NCI-H345 treated with DMSO at 0.1 percent for 48 hours (cell line): ENCODE data around the gene UGT1A9.

Experiments used
- DNase-seq: peaks from one replicate; lab custom pipeline; 2025; ENCODE audit not compliant: unreplicated experiment; lab: John Stamatoyannopoulos, UW

UGT1A9 gene

DNA sequence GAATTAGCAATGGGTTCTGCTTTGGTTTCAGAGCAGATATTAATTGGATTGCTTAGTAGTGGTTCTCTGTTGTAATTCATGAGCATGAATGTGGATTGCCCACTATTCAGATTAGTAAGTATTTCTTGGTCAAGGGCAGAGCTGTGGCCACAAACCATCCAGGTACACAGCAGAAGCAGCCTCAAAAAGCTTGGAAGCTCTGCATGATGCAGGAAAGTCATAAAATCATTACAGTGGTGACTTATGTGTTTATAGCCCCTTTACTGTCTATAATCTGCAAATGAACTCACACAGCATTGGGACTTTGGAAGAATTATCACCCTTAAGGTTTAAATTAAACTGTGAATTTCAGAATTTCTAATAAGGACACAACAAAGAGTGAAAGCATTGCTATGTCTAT, 86.4 kb downstream of the UGT1A9 start:
- no peak for DNase-seq

DNA sequence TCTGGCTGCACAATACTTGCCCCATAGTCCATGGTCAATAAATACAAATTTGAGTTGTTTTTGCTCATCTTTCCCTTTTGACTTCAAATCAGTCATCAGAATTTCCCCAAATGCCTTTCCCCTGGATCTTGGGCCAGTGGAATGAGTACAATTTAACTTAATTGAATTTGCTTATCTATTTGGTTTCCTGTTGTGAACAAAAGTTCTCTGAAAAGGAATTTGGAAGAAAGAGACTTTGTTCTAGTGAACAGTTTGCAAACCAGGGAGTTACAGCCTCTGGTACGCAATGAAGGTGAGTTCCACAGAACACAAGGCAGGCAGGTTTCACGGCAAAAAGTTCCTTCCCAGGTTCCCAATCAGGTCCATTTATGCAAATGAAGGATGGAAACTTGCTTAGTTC, 87.2 kb downstream of the UGT1A9 start:
- no peak for DNase-seq

DNA sequence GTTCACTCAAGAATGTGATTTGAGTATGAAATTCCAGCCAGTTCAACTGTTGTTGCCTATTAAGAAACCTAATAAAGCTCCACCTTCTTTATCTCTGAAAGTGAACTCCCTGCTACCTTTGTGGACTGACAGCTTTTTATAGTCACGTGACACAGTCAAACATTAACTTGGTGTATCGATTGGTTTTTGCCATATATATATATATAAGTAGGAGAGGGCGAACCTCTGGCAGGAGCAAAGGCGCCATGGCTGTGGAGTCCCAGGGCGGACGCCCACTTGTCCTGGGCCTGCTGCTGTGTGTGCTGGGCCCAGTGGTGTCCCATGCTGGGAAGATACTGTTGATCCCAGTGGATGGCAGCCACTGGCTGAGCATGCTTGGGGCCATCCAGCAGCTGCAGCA, 88.3 kb downstream of the UGT1A9 start, which contains the start of gene UGT1A1:
TSS of gene UGT1A1 (plus strand) at position 228 of the 400 bp plus-strand sequence. CDS start at position 246, 18 bp downstream.
- no peak for DNase-seq

DNA sequence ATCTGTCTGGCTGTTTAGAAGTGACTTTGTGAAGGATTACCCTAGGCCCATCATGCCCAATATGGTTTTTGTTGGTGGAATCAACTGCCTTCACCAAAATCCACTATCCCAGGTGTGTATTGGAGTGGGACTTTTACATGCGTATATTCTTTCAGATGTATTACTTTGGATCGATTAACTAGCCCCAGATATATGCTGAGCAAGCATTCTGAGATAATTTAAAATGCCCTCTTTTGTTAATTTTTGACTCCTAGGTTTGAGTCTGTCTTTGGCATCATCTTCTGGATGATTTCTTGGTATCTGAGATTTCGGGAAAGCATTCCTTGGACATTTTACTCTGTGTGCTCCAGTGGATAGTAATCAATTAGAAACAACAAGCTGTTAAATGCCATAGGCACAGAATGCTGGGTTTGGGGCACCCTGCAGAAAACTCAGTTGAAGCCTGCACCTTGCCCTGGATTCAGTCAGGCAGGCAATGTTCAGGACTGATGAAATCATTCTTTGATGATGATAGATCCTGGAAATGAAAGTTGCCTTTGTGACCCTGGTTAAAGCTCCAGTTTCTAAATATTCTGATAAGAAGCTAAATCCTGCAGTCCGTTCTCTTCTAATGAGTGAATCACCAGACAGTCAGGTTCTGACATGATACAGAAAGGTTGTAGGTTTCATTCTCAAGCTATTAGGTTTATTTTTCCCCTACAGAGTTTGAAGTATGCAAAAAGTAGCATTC, 89.5 kb downstream of the UGT1A9 start:
- DNase-seq, result no peak

DNA sequence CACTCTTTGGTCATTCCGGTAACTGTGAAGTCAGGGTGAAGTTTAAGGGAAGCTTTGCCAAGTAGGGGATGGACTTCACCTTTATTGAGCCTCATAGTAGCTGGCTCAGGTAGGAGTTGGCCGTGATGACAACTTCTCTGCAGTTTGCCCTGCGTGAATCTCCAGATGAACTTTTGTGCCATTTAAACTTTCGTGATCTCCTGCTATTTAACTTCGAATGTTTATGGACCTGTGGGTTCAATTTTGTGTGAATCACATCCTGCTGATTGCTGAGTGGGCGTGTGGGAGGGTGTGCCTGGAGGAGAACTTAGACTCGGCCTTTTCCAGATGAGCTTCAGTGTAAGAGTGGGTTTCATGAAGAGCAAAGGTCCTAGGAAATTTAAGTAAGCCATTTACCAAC, 92.6 kb downstream of the UGT1A9 start:
- DNase-seq, result no peak

DNA sequence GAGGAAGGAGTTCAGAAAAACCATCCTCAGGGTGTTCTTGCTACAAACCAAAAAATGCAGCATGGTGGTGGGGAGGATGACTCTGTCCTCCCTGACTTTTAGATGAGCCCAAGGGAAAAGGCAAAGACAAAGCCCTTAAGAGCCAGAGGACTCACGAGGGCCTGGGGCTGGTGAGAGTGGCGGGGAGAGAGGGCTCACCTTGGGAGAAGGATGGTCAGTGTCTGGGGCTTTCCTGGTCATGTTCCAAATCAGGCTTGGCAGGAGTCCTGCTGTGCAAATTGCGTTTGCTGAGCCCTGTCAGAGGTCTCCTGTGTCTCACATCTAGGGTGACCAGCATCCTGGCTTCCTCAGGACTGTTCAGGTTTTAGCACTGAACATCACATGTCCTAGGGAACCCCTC, 93.1 kb downstream of the UGT1A9 start:
- DNase-seq, result no peak

DNA sequence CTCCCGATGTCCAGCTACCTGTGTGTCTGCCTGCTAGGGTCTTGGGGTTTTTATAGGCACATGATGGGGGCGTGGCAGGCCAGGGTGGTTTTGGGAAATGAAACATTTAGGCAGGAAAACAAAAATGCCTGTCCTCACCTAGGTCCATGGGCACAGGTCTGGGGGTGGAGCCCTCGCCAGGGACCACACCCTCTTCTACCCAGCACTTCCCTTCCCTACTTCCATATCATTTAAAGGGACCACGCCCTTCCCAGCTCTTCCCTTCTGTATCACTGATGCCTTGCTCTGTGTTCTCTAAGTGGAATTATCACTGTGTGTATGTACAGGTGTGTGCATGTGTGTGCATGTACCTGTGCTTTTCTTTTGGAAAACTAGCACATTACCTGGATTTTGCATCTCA, 94.7 kb downstream of the UGT1A9 start:
- no peak for DNase-seq

DNA sequence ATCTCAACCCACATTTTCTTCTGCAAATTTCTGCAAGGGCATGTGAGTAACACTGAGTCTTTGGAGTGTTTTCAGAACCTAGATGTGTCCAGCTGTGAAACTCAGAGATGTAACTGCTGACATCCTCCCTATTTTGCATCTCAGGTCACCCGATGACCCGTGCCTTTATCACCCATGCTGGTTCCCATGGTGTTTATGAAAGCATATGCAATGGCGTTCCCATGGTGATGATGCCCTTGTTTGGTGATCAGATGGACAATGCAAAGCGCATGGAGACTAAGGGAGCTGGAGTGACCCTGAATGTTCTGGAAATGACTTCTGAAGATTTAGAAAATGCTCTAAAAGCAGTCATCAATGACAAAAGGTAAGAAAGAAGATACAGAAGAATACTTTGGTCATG, 96.4 kb downstream of the UGT1A9 start:
- no peak for DNase-seq

DNA sequence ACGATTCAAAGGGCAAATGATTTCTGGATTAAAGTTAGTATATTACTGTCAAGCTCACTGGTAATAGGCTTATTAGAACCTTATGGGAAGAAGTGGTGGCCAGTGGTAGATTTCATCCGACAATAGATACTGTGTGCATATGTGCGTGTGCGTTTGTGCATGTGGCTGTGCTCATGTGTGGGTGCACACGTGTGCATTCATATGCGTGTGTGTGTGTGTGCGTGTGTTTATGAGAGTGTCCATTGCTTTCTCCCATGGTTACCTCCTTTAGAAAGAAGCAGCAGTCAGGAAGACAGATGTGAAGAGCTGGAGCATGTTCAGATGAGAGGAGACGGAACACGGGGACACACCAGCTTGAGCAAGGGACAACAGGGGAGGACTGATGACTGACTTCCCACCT, 97.6 kb downstream of the UGT1A9 start:
- no peak for DNase-seq

DNA sequence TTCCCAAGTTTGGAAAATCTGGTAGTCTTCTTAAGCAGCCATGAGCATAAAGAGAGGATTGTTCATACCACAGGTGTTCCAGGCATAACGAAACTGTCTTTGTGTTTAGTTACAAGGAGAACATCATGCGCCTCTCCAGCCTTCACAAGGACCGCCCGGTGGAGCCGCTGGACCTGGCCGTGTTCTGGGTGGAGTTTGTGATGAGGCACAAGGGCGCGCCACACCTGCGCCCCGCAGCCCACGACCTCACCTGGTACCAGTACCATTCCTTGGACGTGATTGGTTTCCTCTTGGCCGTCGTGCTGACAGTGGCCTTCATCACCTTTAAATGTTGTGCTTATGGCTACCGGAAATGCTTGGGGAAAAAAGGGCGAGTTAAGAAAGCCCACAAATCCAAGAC, 100.5 kb downstream of the UGT1A9 start:
- no peak for DNase-seq

DNA sequence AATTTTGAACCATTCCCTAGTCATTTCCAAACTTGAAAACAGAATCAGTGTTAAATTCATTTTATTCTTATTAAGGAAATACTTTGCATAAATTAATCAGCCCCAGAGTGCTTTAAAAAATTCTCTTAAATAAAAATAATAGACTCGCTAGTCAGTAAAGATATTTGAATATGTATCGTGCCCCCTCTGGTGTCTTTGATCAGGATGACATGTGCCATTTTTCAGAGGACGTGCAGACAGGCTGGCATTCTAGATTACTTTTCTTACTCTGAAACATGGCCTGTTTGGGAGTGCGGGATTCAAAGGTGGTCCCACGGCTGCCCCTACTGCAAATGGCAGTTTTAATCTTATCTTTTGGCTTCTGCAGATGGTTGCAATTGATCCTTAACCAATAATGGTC, 100.9 kb downstream of the UGT1A9 start:
- no peak for DNase-seq

DNA sequence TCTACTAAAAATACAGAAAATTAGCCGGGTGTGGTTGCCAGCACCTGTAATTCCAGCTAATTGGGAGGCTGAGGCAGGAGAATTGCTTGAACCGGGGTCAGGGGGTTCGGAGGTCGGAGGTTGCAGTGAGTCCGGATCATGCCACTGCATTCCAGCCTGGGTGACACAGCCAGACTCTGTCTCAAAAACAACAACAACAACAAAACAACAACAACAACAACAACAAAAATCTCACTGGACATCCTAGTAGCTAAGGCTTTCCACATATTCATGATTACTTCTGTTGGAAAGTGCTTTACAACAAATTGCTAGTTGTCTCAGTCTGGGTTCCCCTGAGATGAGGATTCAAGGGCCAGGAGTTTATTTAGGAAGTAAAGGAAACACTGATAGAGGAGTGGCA, 102.2 kb downstream of the UGT1A9 start:
- no peak for DNase-seq

DNA sequence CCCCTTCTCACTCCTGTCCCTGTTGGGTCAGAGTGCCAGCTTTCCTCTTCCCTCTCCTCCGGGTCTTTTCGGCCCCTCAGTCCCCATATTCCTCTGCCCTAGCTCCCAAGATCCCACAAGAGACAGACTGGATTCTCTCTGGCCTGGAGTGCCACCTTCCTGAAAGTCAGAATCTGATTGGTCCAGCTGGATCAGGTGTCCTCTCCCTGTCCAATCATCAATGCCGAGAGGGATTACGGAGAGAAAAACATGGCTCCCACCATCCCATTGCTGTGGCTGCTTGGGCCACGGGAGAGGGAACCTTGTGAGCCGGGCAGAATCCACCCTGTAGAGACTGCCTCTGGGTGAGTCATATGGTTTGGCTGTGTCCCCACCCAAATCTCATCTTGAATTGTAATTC, 103.7 kb downstream of the UGT1A9 start:
- DNase-seq, result no peak

DNA sequence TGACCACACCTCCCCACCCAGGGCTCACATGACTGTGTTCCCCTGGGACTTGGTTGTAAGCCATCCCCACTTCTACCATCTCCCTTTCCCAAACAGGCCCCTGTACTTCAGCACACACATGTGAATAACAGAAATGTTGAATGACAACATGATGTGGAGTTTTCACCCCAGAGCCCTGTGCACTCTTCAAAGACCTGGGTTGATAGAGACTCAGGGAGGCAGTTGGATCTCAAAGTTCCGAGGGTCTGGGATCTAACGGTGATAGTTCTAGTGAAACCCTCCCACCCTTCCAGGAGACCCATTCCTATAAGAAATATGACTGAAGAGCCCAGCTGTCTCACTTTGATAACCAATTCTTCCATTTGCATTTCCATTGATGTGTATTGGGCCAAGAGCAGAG, 106.3 kb downstream of the UGT1A9 start, which contains the start of gene MROH2A:
TSS of gene MROH2A (plus strand) at position 301 of the 400 bp plus-strand sequence. CDS start 1,029 bp downstream, outside the sequence.
- DNase-seq, result no peak

DNA sequence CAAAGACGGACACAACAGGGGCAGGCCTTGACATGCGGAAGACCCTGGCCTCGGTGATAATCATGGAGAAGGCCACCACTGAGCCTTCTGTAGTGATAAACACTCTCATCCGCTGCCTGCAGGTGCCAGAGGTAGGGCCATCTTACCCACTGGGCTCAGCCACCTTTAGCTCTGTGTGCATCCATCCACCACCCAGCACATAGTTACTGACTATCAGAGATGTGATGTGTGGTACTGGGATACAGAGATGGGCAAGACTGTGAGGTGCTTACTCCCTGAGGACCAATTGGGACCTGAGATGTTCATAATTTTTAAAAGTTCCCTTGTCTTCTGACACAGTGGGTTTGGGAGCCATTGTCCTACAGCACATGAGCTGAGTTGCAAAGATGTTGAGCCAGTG, 108.0 kb downstream of the UGT1A9 start:
- no peak for DNase-seq

DNA sequence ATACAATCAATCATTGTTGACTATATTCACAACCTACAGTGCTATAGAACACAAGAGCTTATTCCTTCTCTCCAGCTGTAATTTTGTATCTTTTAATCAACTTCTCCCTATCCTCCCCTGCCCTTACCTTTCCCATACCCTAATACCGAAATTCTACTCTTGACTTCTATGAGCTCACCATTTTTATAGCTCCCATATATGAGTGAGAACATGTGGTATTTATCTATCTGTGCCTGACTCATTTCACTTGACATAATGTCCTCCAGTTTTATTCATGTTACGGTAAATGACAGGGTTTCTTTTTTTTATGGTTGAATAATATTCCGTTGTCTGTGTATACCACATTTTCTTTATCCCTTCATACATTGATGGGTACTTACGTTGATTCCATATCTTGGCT, 109.1 kb downstream of the UGT1A9 start:
- no peak for DNase-seq

DNA sequence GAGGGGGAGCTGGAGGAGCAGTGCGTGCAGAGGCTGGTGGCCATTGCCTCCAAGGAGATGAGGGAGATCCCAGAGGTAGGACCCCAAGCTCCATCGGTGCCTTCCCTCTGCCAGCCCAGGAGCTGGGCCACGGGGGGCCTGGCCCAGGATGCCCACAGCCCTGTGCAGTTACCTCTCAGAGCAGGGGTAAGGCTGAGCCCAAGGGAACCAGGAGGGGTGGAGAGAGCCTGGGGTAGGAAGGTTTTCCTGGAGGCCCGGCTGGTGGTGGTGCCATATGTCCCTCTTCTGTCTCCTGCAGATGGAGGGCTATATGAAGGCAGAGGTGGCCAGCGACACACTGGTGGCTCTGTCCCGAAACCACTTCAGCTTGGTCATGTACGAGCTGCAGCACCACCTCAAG, 117.9 kb downstream of the UGT1A9 start:
- no peak for DNase-seq

DNA sequence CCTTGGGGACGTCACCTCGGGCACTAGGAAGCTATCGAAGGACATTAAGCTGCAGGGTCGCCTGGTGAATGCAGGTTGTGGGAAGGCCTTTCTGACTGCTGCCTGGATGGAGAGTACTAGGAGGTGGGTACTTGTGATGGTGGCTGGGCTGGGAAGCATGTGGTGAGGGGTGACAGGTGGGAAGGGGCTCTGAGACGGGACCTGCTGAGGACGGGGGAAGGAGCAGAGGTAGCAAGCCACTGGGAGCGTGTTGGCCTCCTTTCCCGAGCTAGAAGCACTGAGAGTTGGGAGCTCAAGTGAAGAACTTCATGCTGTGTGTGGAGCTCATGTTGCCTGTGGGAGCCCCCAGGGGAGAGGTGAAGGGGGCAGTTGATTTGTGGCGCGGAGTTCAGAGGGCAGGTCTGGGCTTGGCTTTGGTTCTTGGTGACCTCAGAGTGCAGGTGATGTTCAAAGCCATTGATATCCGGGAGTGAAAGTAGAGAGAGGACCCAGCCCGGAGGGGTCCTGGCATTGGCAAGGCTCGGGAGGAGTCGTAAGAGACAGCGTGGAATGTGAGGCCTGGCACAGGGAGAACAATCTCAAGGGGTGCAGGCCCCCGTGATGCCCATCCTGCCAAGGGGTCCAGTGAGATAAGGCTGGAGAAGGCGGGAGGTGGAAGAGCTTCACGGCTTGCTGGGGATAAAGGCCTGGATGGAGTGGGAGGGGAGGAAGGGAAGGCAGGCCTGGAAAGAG, 119.6 kb downstream of the UGT1A9 start:
- no peak for DNase-seq

DNA sequence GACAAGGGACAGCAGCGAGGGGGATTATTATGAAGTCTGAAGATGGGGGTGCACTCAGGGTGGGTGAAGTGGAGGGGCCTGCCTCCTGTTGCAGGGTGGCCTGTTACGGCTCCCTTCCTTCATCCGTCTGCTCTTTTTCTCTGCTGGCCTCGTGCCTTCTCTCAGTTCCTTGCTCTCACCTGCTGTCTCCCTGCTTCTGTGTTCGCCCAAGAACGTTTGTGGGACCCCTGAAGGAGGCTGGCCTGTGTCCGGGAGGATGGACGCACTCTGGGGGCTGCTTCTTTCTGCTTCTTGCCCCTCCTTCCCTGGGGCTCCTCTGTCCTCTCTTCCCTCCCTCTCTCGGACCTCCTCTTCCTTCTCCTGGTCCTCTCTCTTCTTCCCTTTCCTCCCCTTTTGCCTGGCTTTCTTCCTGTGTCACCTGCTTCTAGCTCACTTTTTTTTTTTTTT, 120.2 kb downstream of the UGT1A9 start:
- DNase-seq, result no peak

DNA sequence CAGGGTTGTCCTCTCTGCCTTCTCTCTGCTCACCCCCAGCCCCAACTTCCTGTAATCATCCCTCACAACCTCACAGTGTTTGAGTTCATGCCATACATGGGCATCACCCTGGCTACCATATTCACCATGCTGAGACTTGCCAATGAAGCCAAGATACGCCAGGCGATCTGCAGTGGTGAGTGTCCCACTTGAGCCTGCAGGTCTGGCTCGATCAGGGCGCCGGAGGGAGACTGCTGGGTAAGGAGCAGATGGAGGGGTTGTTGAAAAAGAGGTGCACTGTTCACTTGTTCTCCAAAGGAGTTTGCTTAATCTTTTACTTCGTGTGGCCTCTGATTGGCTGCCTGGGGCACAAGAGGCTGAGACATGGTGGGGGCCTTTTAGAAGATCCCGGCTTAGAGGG, 121.0 kb downstream of the UGT1A9 start:
- no peak for DNase-seq

DNA sequence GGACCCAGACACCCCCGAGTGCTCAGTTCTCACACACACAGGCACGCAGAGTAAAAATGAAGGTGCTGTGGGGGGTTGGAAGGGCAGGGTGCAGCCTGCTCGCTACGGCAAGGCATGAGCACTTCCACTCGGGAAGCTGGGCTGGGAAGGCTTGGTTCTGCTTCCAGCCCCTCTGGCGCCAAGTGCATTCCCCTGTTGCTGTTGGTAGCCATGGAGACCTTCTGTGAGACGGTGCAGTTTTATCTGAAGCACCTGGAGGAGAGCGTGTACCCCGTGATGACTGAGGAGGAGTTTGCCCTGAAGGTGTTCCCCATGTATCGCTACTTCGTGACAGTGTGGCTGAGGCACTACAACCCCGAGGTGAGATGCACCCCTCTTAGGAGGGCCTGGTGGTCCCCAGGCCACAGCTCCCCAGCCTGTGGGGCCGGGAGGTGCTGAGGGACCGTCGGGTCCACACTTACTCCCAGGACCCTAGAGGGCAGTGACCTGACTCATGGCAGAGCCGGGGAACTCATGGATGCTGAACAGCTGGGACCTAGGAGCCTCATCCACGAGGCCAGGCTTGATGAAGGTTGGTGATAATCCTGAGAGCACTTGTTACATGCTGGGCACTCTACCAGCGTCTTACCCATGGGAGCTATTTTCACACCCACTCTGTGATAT, 121.9 kb downstream of the UGT1A9 start:
- DNase-seq, result no peak

DNA sequence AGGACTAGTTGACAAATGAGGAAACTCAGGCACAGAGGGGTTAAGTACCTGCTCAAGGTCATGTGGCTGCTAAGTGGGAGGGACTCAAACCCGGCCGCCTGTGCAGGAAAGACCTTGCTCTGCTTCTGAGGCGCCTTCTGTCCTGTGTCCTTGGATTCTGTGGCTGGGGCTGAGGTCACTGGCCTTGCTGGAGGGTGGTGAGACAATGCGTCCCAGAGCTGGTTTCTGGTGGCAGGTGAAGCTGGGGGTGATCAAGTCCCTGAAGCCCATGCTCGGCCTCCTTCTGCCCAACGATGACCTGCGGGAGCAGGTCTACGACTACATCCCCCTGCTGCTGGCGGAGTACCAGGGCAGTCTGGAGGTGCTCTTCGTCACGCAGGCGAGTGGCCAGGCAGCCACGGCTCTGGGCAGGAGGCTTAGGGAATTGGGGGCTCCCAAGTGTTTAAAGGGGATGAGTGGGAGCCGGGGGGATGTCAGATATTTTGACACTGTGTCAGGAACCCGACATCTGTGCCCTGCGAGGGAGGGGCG, 122.5 kb downstream of the UGT1A9 start:
- no peak for DNase-seq
